NCI-H2196 treated with DMSO at 0.1 percent for 48 hours (cell line): ENCODE results near the gene ELP1.
"Not testable (repeated sequence)": the region's sequence is repeated elsewhere in the genome, so short reads cannot be mapped to it uniquely, and the experiment has no call there.

Experiments
- DNase-seq: peaks from one replicate; lab custom pipeline; 2025; ENCODE audit not compliant: unreplicated experiment; lab: John Stamatoyannopoulos, UW

ELP1 gene

DNA sequence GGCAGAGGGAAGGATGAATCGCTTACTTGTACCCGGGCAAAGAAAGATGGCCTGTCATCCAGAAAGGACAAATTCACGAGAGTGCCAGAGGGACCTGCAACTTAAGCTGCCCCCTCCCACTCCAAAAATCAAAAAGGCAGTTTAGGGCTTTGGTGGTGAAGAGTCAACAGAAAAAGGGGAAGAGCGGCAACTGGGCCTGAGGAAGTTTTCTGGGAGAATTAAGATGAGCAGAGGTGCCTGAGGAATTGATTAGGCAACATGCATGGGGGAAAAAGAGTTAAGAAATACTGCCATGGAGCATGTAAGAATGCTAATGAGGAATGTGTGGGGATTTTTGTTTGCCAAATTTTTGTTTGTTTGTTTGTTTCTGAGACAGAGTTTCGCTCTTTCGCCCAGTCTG is 76.4 kb downstream of the ELP1 start:
- no peak for DNase-seq

GRCh38 chr9:108855888-108856287 is 78.0 kb downstream of the ELP1 start, which contains the start of gene ACTL7B:
Gene ACTL7B, minus strand, starts transcription at chr9:108855986. Its CDS starts 56 bp downstream, at chr9:108855930.
- no peak for DNase-seq

DNA sequence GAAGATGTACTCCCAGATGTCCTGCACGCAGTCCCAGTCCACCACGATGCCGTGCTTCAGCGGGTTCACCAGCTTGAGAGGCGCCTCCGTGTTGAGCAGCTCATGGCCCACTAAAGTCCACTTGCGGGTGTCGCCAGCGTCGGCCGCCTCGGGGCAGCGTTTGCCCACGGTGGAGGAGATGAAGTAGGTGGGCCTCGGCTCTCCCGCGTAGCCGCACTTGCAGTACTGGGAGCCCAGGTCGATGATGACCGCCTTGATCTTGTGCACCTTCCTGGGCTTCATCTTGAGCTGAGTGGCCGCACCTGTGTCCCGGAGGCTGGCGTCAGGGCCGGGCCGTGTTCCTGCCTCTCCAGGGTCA is 78.4 kb downstream of the ELP1 start:
- no peak for DNase-seq

- DNase-seq, result no peak
Observed at GRCh38 chr9:108854641-108855528, 79.0 kb downstream of the ELP1 start.

GRCh38 chr9:108854094-108854493 is 79.8 kb downstream of the ELP1 start:
- no peak for DNase-seq

- DNase-seq, result no peak
Observed at GRCh38 chr9:108852079-108852478, 81.8 kb downstream of the ELP1 start.

DNA sequence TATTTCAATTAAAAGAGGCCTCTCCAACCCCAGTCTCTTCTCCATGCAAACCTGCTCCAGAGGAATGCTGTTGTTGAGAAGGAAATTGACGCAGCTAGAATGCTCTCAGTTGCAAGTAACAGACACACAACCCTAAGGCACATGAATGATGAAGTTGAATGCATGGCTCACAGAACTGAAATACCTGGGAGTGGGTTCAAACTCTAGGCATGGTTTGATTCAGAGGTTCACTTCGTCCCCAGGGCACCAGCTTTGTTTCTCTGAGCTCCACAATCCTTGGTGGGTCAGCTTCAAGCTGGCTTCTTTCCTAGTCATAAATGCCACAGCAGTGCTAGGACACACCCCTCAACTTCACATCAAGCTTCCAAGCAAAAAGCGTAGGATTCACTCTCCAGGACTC is 82.8 kb downstream of the ELP1 start:
- DNase-seq, result no peak

- DNase-seq, result peak; percentile 6
Observed at GRCh38 chr9:108850293-108850897, 83.5 kb downstream of the ELP1 start.

- DNase-seq, result not testable (repeated sequence)
Observed at GRCh38 chr9:108848296-108848695, 85.6 kb downstream of the ELP1 start.

DNA sequence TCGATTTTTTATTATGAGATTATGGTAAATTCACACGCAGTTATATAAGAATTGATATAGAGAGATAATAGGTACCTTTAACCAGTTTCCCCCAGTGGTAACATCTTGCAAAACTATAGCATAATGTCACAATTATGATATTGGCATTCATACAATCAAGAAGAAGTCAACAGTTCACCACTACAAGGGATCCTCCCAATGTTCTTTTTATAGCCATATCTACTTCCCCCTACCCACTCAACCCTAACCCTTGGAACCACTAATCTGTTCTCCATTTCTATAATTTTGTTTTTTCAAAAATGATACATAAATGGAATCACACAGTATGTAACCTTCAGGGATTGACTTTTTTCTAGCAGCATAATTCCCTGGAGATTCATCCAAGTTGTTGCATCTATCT is 88.0 kb downstream of the ELP1 start:
- DNase-seq, result no peak

DNA sequence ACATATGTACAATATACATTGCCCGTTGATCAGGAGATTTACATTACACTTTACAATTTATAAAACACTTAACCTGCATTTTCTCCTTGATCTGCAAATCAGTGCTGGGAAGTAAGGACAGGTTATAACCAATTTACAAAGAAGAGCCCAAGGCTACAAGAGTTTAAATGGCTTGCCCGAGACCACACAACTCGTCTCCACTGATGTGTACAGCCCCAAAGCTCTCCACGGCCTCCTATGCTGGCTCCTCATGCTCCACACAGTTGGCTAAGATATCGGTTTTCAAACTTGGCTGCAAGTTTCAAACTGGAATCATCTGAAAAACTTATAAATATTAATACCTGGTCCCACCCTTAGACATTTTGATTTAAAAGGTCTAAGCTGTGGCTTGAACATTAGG is 88.4 kb downstream of the ELP1 start:
- no peak for DNase-seq

DNA sequence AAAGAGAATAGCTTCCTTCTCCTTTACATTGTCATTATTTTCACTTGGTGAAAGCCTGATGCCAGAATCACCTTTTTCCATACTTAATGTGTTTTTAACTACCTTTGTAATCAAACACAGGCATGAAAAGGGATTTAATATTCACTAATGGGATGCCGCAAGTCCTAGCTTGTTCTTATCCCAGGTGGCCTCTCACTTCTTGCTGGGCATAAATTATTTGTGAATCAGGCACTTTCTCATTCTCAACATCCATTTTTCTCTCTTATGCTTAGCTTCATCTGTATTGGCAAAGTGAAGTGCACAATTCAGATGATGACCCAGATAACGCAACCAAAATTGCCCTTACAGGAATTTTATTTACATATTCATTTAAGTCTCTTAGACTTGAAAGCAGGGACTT is 89.1 kb downstream of the ELP1 start:
- no peak for DNase-seq

DNA sequence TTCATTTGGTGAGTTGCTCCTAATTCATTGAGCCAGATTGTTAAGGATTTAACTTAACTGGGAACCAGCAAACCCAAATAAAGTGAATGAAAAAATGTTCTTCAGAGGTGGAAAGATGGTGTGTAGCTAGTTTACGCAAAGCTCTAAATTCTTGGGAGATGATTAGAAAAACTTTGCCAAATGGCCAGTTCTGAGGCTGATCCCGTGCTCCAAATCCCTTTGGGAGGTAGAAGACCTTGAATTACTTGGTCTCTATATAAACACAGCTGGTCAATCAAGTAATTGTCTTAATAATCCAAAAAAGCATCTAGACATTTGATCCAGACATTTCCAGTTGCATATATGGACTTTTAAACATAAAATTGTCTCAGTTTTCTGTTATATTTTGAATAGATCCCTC is 89.5 kb downstream of the ELP1 start:
- DNase-seq, result no peak

DNA sequence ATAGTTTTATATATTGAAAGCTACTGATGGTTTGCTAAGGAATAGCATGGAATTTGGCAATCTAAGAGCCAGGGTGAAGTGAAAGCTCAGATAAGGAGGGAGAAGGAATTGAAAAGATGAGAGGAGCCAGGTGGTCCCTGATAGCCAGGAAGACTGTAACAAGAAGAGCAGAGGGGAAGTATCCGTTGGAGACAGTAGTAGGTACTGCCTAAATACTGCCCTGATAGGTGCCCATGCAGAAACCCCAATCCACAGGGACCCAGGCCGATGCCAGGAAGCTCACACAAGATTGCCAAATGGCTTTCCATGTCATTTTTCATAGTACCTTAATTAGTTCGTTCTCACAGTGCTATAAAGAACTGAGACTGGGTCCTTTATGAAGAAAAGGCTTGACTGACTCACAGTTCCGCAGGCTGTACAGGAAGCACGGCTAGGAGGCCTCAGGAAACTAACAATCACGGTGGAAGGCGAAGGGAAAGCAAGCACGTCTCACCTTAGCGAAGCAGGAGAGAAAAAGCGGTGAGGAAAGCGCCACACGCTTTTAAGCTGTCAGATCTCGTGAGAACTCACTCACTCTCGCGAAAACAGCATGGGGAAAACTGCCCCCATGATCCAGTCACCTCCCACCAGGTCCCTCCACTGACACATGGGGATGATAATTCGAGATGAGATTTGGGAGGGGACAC is 91.2 kb downstream of the ELP1 start:
- no peak for DNase-seq

- DNase-seq, result not testable (repeated sequence)
Observed at GRCh38 chr9:108839561-108839960, 94.4 kb downstream of the ELP1 start.

DNA sequence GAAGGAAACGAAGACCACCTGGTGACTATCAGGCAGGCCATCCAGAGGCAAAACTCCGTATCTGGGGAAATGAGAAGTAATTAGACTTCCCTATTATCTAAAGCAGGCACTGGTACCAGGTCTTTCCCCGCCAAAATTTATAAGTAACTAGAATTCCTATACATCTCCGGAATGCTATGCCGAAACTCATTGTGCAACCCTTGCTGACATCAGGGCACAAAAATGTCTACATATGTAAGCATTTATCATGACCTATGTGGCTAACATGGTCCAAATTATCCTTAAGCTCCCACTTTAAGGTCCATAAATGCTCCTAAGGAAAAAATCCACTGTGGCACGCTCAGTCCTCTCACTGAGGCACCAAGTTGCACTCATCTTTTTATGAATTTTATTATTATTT is 95.9 kb downstream of the ELP1 start:
- DNase-seq, result no peak

- no peak for DNase-seq
Observed at GRCh38 chr9:108837530-108837929, 96.4 kb downstream of the ELP1 start.

DNA sequence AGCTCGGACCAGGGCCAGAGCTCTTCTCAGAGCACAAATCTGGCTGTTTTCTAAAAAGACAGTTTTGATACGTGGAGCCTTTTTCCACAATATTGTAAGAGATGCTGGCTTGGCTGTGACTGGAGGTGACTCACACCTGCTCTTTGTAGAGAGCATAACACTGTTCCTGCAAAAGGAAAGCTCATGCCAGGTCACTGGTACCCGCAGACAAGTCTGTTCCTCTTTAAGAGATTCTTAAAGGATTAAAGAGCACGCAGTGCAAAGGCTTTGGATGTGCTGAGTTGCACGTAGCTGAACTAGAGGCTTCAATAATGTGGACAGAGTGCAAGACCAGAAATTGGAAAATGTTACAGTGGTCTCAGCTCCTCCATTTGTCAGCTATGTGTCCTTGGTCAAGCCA is 97.1 kb downstream of the ELP1 start:
- DNase-seq, result no peak

- DNase-seq, result no peak
Observed at GRCh38 chr9:108836319-108836718, 97.6 kb downstream of the ELP1 start.

DNA sequence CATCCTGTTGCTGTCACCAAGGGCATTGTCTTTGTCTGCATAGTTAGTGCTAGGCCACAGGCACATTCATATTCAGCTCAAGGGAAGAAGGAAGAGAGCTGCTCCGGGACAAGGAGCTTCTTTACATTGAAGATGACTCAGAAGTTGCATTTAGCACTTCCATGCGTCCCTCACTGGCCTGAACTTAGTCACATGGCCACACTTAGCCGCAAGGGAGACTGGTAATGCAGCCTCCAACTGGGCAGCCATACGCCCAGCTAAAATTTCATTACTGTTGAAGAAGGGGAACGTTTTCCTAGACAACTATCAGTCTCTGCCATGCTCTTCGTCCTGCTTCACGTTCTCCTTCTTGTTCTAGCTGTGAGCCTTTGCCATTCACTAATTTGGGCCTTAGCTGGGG is 98.1 kb downstream of the ELP1 start:
- DNase-seq, result no peak

- DNase-seq, result no peak
Observed at GRCh38 chr9:108834959-108835665, 98.8 kb downstream of the ELP1 start.

GRCh38 chr9:108832179-108832500 is 101.8 kb downstream of the ELP1 start:
- no peak for DNase-seq
